ENCODE data around the gene MRPL14.

DNA sequence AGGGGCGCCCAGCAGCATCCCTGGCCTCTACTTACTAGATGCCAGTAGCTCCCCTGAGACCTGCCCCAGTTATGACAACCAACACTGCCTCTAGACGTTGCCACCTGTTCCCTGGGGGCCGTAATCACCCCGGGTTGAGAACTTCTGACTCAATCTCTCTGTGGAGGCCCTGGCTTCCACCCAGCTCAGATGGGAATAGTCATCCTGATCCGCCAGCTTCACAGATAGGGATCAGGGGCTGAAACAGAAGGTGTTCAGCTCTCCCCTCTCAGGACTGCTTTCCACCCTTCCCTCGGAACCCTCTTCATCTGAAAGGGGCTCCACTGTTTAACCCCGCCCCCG lies 34.7 kb upstream of the MRPL14 start:
- TF ChIP-seq EZH2phosphoT487 (IDR thresholded peaks at IDR 0.05; ENCODE audit: low read length) (no peak), CTCF (IDR thresholded peaks at IDR 0.05; ENCODE audit: low read length) (no peak), EZH2 (optimal IDR thresholded peaks at IDR 0.05; ENCODE audit: low read depth, low read length) (no peak)

Measured in MM.1S (cell line).